ENCODE data around the gene EDEM3. TPM values are rescaled to one million over a fixed set of nuclear protein-coding genes. Genes with fewer than 3 reads are reported as not detected.

The EDEM3 gene, protein sequence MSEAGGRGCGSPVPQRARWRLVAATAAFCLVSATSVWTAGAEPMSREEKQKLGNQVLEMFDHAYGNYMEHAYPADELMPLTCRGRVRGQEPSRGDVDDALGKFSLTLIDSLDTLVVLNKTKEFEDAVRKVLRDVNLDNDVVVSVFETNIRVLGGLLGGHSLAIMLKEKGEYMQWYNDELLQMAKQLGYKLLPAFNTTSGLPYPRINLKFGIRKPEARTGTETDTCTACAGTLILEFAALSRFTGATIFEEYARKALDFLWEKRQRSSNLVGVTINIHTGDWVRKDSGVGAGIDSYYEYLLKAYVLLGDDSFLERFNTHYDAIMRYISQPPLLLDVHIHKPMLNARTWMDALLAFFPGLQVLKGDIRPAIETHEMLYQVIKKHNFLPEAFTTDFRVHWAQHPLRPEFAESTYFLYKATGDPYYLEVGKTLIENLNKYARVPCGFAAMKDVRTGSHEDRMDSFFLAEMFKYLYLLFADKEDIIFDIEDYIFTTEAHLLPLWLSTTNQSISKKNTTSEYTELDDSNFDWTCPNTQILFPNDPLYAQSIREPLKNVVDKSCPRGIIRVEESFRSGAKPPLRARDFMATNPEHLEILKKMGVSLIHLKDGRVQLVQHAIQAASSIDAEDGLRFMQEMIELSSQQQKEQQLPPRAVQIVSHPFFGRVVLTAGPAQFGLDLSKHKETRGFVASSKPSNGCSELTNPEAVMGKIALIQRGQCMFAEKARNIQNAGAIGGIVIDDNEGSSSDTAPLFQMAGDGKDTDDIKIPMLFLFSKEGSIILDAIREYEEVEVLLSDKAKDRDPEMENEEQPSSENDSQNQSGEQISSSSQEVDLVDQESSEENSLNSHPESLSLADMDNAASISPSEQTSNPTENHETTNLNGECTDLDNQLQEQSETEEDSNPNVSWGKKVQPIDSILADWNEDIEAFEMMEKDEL
- 5.7 to 9.7 TPM (median 7.6 TPM) in 5 replicates for total RNA-seq (2022; extraction: Qiagen RNA extraction)

GRCh38 chr1:184754476-184755225 lies at the start of gene EDEM3:
Gene EDEM3 (minus strand): TSS chr1:184754858. CDS start chr1:184754646, 212 bp downstream.

Other genes starting within 250 kb of the EDEM3 start
- 0.81 to 1.3 TPM (median 0.90 TPM) in 5 replicates for gene NIBAN1, start 219.7 kb upstream of the EDEM3 start, total RNA-seq (2022; extraction: Qiagen RNA extraction)

All from A549 treated with Mapracorat at 1 μM for 4 hours (cell line).